Gastroesophageal sphincter (tissue), 3 donors: Measurements from ENCODE around the gene USP12.
A peak's percentile ranks its signal among the peaks of the same experiment; 100 is the strongest.

Source experiments
- POLR2A ChIP-seq, 2 donors: fragments of 450-650 bp; IDR thresholded peaks; one replicate each; pipeline ENCODE4 v1.6.1; 2017; ENCODE audit warnings: antibody characterized with exemption in 2 of 2, mild to moderate bottlenecking in 2 of 2, moderate library complexity in 1 of 2
- POLR2AphosphoS5 ChIP-seq: sonication (generic); formaldehyde crosslinking; IDR thresholded peaks from one replicate; pipeline ENCODE4 v1.6.1; 2017; ENCODE audit warnings: antibody characterized with exemption
- TF ChIP-seq, protein P1 (sequence below), 4 experiments: fragments of 200-600 bp in 2 of 4; fragments of 450-650 bp in 2 of 4; sonication (generic) in 1 of 4; IDR thresholded peaks; one replicate each; pipeline ENCODE4 v1.5.1; 2017 to 2019; ENCODE audit warnings: antibody characterized with exemption in 4 of 4, mild to moderate bottlenecking in 2 of 4, moderate library complexity in 2 of 4

DNA sequence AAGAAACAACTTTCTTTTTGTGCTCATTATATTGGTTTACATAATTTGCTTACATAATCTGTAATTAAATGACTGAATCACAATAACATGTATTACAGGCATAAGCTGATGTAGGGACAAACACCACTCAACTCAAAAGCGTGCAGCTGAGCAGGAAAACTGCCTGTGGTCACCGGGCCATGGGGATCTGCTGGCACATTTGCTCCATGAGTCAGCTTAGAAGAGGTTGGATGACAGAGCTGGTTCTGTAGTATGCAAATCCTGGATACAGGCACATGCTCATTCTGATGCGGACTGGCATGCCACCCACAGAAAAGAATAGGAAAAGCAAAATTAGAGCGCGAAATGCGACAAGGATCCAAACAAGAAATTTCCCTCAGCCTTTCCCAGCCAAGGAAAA lies 128.6 kb downstream of the USP12 start:
- TF ChIP-seq, protein P1, sequence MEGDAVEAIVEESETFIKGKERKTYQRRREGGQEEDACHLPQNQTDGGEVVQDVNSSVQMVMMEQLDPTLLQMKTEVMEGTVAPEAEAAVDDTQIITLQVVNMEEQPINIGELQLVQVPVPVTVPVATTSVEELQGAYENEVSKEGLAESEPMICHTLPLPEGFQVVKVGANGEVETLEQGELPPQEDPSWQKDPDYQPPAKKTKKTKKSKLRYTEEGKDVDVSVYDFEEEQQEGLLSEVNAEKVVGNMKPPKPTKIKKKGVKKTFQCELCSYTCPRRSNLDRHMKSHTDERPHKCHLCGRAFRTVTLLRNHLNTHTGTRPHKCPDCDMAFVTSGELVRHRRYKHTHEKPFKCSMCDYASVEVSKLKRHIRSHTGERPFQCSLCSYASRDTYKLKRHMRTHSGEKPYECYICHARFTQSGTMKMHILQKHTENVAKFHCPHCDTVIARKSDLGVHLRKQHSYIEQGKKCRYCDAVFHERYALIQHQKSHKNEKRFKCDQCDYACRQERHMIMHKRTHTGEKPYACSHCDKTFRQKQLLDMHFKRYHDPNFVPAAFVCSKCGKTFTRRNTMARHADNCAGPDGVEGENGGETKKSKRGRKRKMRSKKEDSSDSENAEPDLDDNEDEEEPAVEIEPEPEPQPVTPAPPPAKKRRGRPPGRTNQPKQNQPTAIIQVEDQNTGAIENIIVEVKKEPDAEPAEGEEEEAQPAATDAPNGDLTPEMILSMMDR (IDR thresholded peaks at IDR 0.05), result no peak
- TF ChIP-seq POLR2AphosphoS5 (peak; percentile 69), POLR2A (IDR thresholded peaks at IDR 0.05) (no peak)
